Sigmoid colon (tissue), 7 donors: Measurements from ENCODE around the gene PLEKHA7. TPM values are rescaled to one million over a fixed set of nuclear protein-coding genes. Genes with fewer than 3 reads are reported as not detected.
A peak's percentile ranks its signal among the peaks of the same experiment; 100 is the strongest.

Experiments
- DNase-seq: peaks from one replicate; pipeline ENCODE4 v3.0.0-alpha.2; 2019
- H3K27ac ChIP-seq, 4 donors: fragments of 200-600 bp; sonication (generic); one replicate each; pipeline ENCODE4 v1.5.1; 2016 to 2019; ENCODE audit warnings: mild to moderate bottlenecking in 1 of 4
- H3K27me3 ChIP-seq, 3 donors: fragments of 200-600 bp; sonication (generic); one replicate each; pipeline ENCODE4 v1.5.1; 2019; ENCODE audit warnings: mild to moderate bottlenecking in 1 of 3
- H3K36me3 ChIP-seq, 4 donors: fragments of 200-600 bp; sonication (generic); one replicate each; pipeline ENCODE4 v1.5.1; 2016 to 2019
- H3K4me1 ChIP-seq, 4 donors: fragments of 200-600 bp; sonication (generic); one replicate each; pipeline ENCODE4 v1.5.1; 2017 to 2019
- H3K4me3 ChIP-seq, 4 donors: fragments of 200-600 bp; sonication (generic); one replicate each; pipeline ENCODE4 v1.5.1; 2017 to 2019; ENCODE audit warnings: mild to moderate bottlenecking in 2 of 4, moderate library complexity in 1 of 4
- H3K9me3 ChIP-seq, 4 donors: fragments of 200-600 bp in 3 of 4; sonication (generic) in 3 of 4; one replicate each; pipeline versions ENCODE4 v1.5.1 to v1.6.1; 2013 to 2019
- EP300 ChIP-seq, 4 donors: sonication (generic); formaldehyde crosslinking; IDR thresholded peaks; one replicate each; pipeline ENCODE4 v1.6.1; 2017; ENCODE audit warnings: antibody characterized with exemption in 4 of 4
- POLR2A ChIP-seq, 2 donors: fragments of 450-650 bp; IDR thresholded peaks; one replicate each; pipeline ENCODE4 v1.6.1; 2016; ENCODE audit warnings: antibody characterized with exemption in 2 of 2, mild to moderate bottlenecking in 2 of 2, moderate library complexity in 2 of 2
- POLR2AphosphoS5 ChIP-seq, 4 donors: sonication (generic); formaldehyde crosslinking; IDR thresholded peaks; one replicate each; pipeline ENCODE4 v1.6.1; 2017; ENCODE audit warnings: antibody characterized with exemption in 4 of 4
- WGBS, 2 donors: extraction: QIAGEN DNeasy Blood & Tissue Kit; methylation state at CpG; one replicate each; pipeline ENCODE4 v1.1.7; 2013; 5-methylcytosine and 5-hydroxymethylcytosine counted together
- intact Hi-C: fragments of 100-400 bp; cut with DNase I; formaldehyde crosslinking; loops from one replicate; pipeline ENCODE4 v1.15.1; 2023
- polyA plus RNA-seq, 3 donors: library from polyadenylated mRNA; stranded (reverse); fragments of 200-250 nt; gene quantifications; one replicate each; pipeline ENCODE4 v1.2.3, GENCODE V29; 2013
- total RNA-seq, 4 donors: library from RNA; depleted of rRNA; stranded (reverse); fragments of >200 nt; gene quantifications; one replicate each; pipeline ENCODE4 v1.1.0, GENCODE V29; 2016
- TF ChIP-seq, protein P1 (sequence below), 4 experiments: fragments of 450-650 bp in 3 of 4; fragments of 200-600 bp in 1 of 4; IDR thresholded peaks; one replicate each; pipeline ENCODE4 v1.5.1; 2016 to 2019; ENCODE audit warnings: antibody characterized with exemption in 4 of 4, mild to moderate bottlenecking in 3 of 4, moderate library complexity in 2 of 4
- donor health status: healthy with polysubstance abuse.
- donor health status: Bipolar disorder and iron deficiency.
- donor health status: healthy.

PLEKHA7 gene
- total and polyA plus RNA-seq, 7 donors = 2.9 to 45.3 (median 10.2) TPM

DNA sequence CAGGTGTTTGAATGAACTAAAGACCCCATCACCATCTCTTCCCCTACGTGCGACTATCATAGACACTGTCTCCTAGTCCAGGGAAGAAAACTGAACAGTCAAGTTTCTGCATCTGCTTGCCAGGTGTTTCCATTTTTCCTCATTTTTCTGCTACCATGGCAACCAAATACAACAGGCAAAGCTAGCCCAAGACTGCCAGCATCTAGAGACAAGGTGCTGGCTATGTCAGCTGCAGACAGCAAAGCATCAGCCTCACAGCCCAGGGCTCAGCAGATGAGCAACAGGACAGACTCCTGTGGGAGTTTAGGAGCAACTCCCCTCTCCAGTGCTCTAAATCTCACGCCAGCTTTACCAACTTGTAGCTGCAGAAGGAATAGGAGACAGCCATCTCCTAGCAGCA lies 151.5 kb downstream of the PLEKHA7 start:
- Histone ChIP-seq H3K9me3 (no peaks in the 10 kb centered on the region), H3K27me3 (no peaks in the 10 kb centered on the region), H3K4me1 (peaks cover 0 to 21% (median 7%) of the 10 kb centered on the region in 4 donors), H3K27ac (peak overlapping the region in 1 of 4 donors; percentile 30), H3K4me3 (no peak overlapping the region), H3K36me3 (no peaks in the 10 kb centered on the region)
- no peak for DNase-seq
- TF ChIP-seq, protein P1, sequence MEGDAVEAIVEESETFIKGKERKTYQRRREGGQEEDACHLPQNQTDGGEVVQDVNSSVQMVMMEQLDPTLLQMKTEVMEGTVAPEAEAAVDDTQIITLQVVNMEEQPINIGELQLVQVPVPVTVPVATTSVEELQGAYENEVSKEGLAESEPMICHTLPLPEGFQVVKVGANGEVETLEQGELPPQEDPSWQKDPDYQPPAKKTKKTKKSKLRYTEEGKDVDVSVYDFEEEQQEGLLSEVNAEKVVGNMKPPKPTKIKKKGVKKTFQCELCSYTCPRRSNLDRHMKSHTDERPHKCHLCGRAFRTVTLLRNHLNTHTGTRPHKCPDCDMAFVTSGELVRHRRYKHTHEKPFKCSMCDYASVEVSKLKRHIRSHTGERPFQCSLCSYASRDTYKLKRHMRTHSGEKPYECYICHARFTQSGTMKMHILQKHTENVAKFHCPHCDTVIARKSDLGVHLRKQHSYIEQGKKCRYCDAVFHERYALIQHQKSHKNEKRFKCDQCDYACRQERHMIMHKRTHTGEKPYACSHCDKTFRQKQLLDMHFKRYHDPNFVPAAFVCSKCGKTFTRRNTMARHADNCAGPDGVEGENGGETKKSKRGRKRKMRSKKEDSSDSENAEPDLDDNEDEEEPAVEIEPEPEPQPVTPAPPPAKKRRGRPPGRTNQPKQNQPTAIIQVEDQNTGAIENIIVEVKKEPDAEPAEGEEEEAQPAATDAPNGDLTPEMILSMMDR (IDR thresholded peaks at IDR 0.05) = no peak
- WGBS, 2 donors = 90 to 95% methylated on average over 3 of the region's 3 CpGs
- intact Hi-C loops = no loop called here

DNA sequence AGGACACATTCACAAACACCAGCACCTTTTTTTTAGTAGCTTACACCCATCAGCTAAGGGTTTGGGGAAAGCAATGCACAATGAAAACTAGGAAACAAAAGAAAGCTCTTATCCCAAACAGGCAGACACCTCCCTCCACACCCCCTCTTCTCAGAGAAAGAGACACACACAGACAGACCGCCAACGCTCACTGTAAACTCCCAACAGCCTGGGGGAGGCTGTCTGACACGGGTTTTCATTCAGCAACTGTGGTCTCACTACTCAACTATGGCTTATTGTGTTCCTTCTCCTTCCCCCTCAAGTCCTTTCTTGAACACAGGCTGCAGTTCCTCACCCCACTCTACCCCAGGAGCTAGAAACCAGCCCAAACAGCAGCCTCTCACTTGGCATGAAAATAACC lies 152.4 kb downstream of the PLEKHA7 start:
- intact Hi-C loops = no loop called here

GRCh38 chr11:16860617-16861016 lies 153.6 kb downstream of the PLEKHA7 start:
- 88 to 89% methylated on average over 1 of the region's 1 CpG for WGBS, 2 donors
- Histone ChIP-seq H3K36me3 (no peaks in the 10 kb centered on the region), H3K9me3 (no peaks in the 10 kb centered on the region), H3K4me3 (no peak overlapping the region), H3K27ac (no peak overlapping the region), H3K27me3 (no peaks in the 10 kb centered on the region), H3K4me1 (peaks cover 0 to 21% (median 7%) of the 10 kb centered on the region in 4 donors)
- intact Hi-C loops = no loop called here
- TF ChIP-seq POLR2AphosphoS5 (IDR thresholded peaks at IDR 0.05) = no peak
- no peak for TF ChIP-seq EP300 (IDR thresholded peaks at IDR 0.05)
- TF ChIP-seq, protein P1 (IDR thresholded peaks at IDR 0.05) = no peak
- TF ChIP-seq POLR2A (IDR thresholded peaks at IDR 0.05) = no peak
- no peak for DNase-seq

More for the DNA sequence above, 152.4 kb downstream of the PLEKHA7 start:
- Histone ChIP-seq H3K27me3 (no peaks in the 10 kb centered on the region), H3K4me3 (no peak overlapping the region), H3K9me3 (no peaks in the 10 kb centered on the region), H3K36me3 (no peaks in the 10 kb centered on the region), H3K27ac (no peak overlapping the region), H3K4me1 (peaks cover 0 to 21% (median 7%) of the 10 kb centered on the region in 4 donors)
- DNase-seq = no peak
- WGBS, 2 donors = 77 to 82% methylated on average over 3 of the region's 3 CpGs
- TF ChIP-seq POLR2AphosphoS5 (IDR thresholded peaks at IDR 0.05) = no peak
- TF ChIP-seq, protein P1 (IDR thresholded peaks at IDR 0.05) = no peak
- no peak for TF ChIP-seq EP300 (IDR thresholded peaks at IDR 0.05)
- no peak for TF ChIP-seq POLR2A (IDR thresholded peaks at IDR 0.05)

GRCh38 chr11:16859651-16860050 lies 154.6 kb downstream of the PLEKHA7 start:
- peaks cover 0 to 21% (median 7%) of the 10 kb centered on the region in 4 donors for H3K4me1 ChIP-seq
- 79 to 84% methylated on average over 6 of the region's 6 CpGs for WGBS, 2 donors
- no peaks in the 10 kb centered on the region for H3K9me3 ChIP-seq
- no peaks in the 10 kb centered on the region for H3K36me3 ChIP-seq
- H3K27ac ChIP-seq = no peak overlapping the region
- no peak for TF ChIP-seq EP300 (IDR thresholded peaks at IDR 0.05)
- no peak for TF ChIP-seq POLR2AphosphoS5 (IDR thresholded peaks at IDR 0.05)
- TF ChIP-seq, protein P1 (IDR thresholded peaks at IDR 0.05) = no peak
- no peak for TF ChIP-seq POLR2A (IDR thresholded peaks at IDR 0.05)
- no peak overlapping the region for H3K4me3 ChIP-seq
- no peak for DNase-seq
- no peaks in the 10 kb centered on the region for H3K27me3 ChIP-seq
- intact Hi-C loops = no loop called here

- intact Hi-C loops = no loop called here
- DNase-seq = no peak
- 88 to 91% methylated on average over 4 of the region's 4 CpGs for WGBS, 2 donors
Measured at GRCh38 chr11:16857186-16857585, 157.0 kb downstream of the PLEKHA7 start.

More at GRCh38 chr11:16857186-16857585, 157.0 kb downstream of the PLEKHA7 start:
- Histone ChIP-seq H3K27me3 (no peaks in the 10 kb centered on the region), H3K9me3 (no peaks in the 10 kb centered on the region), H3K36me3 (peaks cover 0 to 4% (median 0%) of the 10 kb centered on the region in 4 donors), H3K4me1 (peaks cover 0 to 5% (median under 1%) of the 10 kb centered on the region in 4 donors), H3K27ac (no peak overlapping the region), H3K4me3 (no peak overlapping the region)
- TF ChIP-seq POLR2AphosphoS5 (IDR thresholded peaks at IDR 0.05) (no peak), EP300 (IDR thresholded peaks at IDR 0.05) (no peak), POLR2A (IDR thresholded peaks at IDR 0.05) (no peak)
- TF ChIP-seq, protein P1 (IDR thresholded peaks at IDR 0.05) = no peak
